Esophagus squamous epithelium (tissue), 4 donors: ENCODE measurements around the gene SRPK3.

ENCODE experiments used
- CTCF ChIP-seq, 6 experiments: fragments of 450-650 bp in 4 of 6; fragments of 200-600 bp in 2 of 6; sonication (generic) in 2 of 6; IDR thresholded peaks; one replicate each; pipeline ENCODE4 v1.5.1; 2016 to 2019; ENCODE audit warnings: antibody characterized with exemption in 6 of 6, mild to moderate bottlenecking in 4 of 6, moderate library complexity in 4 of 6
- POLR2A ChIP-seq, 4 donors: fragments of 450-650 bp; IDR thresholded peaks; one replicate each; pipeline ENCODE4 v1.6.1; 2017; ENCODE audit warnings: antibody characterized with exemption in 4 of 4, mild to moderate bottlenecking in 4 of 4, moderate library complexity in 3 of 4

GRCh38 chrX:153827903-153828302 lies 47.1 kb downstream of the SRPK3 start:
- no peak for TF ChIP-seq CTCF (IDR thresholded peaks at IDR 0.05)
- TF ChIP-seq POLR2A (IDR thresholded peaks at IDR 0.05), result no peak
